Neural progenitor cell (in vitro differentiated cells): Measurements from ENCODE around the gene WFS1.

Experiments used
- CTCF ChIP-seq: fragments of 200-600 bp; sonication (generic); IDR thresholded peaks from 2 replicates; pipeline ENCODE4 v1.5.1; 2017; ENCODE audit warnings: antibody characterized with exemption, mild to moderate bottlenecking
- EZH2 ChIP-seq: fragments of 200-600 bp; sonication (generic); IDR thresholded peaks from 2 replicates; pipeline ENCODE4 v1.6.1; 2017; ENCODE audit warnings: antibody characterized with exemption, mild to moderate bottlenecking, moderate library complexity

- no peak for TF ChIP-seq CTCF
- TF ChIP-seq EZH2 = no peak
These were observed 22.2 kb downstream of the WFS1 start for GRCh38 chr4:6291784-6292297.
